Uterus (tissue), 2 donors: ENCODE measurements around the gene STRN.
"Not testable (repeated sequence)": the region's sequence is repeated elsewhere in the genome, so short reads cannot be mapped to it uniquely, and the experiment has no call there.

ENCODE experiments used
- CTCF ChIP-seq, 4 experiments: fragments of 200-600 bp in 2 of 4; fragments of 450-650 bp in 2 of 4; sonication (generic) in 2 of 4; IDR thresholded peaks; one replicate each; pipeline ENCODE4 v1.5.1; 2016 to 2019; ENCODE audit warnings: antibody characterized with exemption in 4 of 4, mild to moderate bottlenecking in 2 of 4, moderate library complexity in 1 of 4
- POLR2A ChIP-seq, 2 donors: fragments of 450-650 bp; IDR thresholded peaks; one replicate each; pipeline ENCODE4 v1.6.1; 2016; ENCODE audit warnings: antibody characterized with exemption in 2 of 2, mild to moderate bottlenecking in 1 of 2, moderate library complexity in 1 of 2

DNA sequence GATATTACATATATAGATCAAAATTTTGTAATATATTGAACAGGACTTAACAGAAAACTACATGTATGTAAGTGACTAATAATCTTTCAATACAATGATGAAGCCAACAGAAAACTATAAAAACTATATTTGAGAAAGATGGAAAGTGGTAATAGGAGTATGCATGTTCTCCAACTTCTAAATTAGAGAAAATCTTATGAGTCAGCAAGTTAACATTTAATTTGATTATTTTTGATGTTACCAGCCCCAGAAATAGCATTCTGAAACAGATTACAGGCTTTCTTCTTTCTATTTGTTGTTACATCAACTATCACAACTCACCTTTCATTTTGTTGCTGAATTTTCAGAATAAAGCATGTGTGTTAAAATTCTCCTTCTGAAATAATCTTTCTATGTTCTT lies 29.8 kb downstream of the STRN start:
- TF ChIP-seq CTCF, POLR2A (IDR thresholded peaks at IDR 0.05): not testable (repeated sequence)
